HG02870 (cell line): Measurements from ENCODE around the gene SPECC1.
"Not testable (repeated sequence)": the region's sequence is repeated elsewhere in the genome, so short reads cannot be mapped to it uniquely, and the experiment has no call there.

Experiments
- ATAC-seq: cut with Tn5 transposase; IDR thresholded peaks from one replicate; pipeline ENCODE4 v1.9.1; 2021; ENCODE audit warnings: mild to moderate bottlenecking, moderate library complexity; ENCODE audit not compliant: unreplicated experiment

SPECC1 gene

DNA sequence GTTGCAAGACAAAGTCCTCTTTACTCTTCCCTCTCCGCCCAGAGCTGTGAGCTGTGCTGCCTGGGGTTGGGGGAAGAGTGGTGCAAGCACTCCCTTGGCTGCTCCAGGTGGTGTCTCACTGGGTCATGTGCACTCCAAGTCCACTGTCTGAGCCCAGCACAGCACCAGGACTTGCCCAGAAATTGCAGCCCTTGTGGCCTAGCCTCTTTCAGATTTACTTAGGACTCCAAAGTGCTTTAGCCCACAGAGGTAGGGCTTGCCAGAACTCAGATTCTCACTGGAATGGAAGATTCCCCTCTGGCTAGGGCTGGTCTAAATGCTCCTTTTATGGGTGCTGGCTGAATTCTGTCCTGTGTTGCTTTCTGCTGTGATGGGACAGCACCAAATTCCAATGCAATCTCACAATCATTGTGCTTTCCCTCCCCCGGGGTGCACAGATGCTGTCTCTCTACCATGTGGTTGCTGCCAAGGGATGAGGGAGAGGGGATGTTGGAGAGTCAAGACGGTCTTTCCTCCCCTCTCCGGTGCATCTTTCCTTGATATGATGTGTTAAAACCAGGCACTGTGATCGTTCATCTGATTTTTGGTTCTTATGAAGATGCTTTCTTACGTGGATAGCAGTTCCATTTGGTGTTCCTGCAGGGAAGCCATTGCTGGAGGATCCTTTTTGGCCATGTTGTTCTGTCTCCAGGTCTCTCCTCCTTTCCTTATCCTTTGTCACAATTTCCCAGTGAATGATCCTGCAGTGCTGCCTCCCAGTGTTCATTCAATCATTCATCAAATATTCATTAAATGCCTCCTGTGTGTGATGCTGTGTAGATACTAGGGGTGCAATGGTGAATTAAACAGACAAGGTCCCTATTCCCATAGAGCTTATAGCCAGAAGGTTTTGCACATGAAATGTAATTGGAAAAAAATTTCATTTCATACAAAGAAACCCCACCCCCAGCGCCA, 216.3 kb downstream of the SPECC1 start:
- no peak for ATAC-seq

DNA sequence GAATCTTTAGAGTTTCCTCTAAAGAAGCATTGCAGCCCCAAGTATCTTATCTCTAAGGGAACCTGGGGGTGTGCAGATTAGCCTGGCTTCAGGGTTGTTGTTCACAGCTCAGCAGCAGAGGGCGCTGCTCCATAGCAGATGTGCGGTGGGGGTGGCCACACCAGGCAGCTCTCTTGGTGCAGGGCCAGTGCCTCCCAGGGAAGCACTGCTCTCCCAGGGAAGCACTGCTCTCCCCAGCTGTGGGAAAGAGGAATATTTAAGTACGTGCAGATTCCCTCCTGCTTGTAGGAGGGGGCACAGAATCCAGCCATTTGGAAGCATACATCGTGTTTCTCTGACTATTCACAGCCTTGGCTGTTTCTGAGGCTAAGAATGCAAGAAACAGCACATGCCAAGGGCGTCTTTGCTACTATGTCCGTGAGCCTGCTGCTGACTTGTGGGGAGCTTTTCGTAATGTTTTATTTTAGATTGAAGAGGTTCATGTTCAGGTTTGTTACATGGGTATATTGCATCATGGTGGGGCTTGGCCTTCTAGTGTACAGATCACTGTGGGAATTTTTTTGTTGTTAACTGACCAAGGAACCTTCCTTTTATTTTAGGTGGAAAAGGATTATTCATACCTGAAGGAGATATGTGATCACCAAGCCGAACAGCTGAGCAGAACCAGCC, 217.8 kb downstream of the SPECC1 start:
- ATAC-seq = no peak

DNA sequence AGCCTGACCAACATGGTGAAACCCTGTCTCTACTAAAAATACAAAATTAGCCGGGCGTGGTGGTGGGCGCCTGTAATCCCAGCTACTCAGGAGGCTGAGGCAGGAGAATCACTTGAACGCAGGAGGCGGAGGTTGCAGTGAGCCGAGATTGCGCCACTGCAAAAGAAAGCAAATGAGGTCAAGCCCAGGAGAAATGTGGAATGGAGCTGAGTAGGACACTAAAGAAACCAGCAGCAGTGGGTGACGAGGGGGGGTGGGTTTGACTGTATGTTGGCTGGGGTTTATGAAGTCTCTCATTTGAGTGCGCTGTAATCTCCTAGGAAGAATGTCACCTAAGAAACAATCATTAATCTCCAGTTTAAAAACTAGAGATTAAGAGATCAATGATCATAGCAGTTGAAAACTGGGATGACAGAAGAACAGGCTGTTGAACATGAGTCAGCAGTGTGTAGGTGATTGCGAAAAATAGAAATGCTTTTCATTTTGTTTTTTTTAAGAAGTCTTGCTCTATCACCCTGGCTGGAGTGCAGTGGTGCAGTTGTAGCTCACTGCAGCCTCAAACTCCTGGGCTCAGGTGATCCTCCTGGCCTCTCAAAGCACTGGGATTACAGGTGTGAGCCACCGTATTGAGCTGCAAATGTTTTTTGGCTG, 218.7 kb downstream of the SPECC1 start:
- not testable (repeated sequence) for ATAC-seq

DNA sequence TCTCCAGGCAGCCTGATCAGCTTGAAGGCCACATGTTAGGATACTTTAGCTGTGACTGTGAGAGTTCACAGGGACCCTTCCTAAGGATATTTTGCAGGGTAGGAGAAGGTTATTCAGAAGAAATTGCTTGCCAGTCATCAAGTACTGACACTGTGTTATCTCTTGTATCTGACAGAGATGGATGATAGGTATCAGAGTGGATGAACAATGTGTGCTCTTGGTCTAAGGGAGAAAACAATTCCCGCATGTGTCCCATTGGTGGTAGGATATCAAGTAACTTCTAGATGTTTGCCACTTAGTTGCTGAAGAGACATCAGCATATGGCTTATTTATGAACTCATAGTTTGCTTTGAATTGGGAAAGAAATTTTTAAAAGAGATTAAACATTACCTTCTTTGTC, 219.3 kb downstream of the SPECC1 start:
- no peak for ATAC-seq

DNA sequence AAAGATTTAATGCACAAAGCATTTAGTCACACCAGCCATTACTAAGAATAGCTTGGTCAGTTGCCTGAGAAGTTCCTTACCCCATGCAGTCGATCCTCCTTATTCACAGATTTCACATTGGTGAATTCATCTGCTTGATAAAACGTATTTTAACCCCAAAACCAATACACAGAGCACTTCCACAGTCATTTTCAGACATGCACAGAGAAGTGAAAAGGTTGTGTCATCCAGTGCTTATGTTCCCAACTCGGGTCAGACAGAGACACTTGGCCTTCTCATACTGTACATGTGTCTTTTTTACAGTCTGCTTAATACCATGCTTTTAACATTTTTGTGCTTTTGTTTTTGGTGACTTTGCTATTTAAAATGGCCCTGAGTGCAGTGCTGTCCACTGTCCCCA, 219.7 kb downstream of the SPECC1 start:
- ATAC-seq = no peak

DNA sequence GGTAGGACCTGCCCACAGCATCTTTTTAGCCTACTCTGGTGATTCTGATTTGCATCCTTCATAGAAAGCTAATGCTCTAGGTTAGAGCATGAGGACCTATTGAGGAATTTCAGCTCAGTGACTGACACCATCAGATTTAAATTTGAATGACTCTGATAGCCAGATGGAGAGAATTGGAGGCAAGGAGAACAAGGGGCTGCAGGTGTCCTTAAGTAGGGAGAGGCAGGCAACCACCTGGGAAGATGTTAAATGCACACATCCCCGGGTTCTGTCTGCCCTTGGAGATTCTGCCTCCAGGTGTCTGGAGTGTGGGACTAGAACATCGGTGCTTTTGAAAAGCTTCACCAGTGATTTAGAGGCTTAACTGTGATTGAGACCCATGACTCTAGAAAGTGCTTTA, 221.8 kb downstream of the SPECC1 start:
- ATAC-seq = no peak

DNA sequence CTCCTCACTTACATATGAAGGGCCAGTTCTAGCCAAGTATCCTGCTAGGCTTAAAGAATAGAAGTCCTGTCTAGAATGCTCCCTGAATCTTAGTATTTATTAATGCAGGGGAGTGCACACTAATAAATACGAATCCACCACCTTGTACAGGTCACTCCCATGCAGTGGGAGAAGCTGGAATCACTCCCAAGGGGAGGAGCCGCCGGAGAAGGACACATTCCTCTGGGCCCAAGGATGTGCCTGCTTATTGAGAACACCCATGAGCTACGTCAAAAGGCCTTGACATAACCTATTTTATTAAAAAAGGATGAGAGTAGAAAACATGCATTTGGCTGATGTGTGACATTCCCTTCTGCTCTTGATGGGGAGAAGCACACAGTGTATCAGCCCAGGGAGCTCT, 223.5 kb downstream of the SPECC1 start:
- no peak for ATAC-seq

DNA sequence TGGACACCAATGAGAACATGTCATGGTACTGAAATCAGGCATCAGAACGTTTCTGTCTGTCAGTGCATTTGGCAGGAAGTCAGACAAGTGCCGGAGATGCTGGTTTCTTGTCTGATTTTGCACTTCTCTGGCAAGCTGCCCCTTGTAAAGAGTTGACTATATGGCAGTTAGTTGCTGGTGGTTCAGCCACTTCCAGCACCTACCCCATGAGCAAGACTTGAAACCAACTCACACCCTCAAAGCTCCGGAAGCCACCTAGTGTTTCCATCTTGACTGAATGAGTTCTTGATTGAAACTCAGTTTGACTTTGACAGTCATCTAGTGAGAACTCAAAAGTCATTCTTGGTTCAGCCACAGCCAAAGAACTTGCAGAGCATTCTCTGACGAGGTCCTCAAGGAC, 225.1 kb downstream of the SPECC1 start:
- ATAC-seq = no peak

DNA sequence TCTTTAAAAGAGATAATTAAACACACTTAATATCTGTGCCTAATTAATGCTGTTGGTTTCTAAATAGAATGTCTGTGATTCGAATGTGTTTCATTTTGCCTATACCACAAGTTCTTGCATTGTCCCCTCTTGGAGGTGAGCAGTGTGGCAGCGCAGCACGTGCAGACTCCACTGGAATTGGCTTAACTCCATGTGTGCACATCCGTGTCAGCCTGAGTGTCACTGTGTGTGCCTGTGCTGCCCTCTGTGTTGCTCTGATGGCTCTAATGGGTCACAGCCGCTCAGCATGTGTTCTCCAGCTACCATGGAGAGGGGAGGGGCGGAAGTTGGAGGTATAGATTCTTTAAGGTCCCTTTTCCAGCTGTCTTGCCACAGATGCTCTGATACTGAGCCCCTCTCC, 226.6 kb downstream of the SPECC1 start:
- no peak for ATAC-seq

DNA sequence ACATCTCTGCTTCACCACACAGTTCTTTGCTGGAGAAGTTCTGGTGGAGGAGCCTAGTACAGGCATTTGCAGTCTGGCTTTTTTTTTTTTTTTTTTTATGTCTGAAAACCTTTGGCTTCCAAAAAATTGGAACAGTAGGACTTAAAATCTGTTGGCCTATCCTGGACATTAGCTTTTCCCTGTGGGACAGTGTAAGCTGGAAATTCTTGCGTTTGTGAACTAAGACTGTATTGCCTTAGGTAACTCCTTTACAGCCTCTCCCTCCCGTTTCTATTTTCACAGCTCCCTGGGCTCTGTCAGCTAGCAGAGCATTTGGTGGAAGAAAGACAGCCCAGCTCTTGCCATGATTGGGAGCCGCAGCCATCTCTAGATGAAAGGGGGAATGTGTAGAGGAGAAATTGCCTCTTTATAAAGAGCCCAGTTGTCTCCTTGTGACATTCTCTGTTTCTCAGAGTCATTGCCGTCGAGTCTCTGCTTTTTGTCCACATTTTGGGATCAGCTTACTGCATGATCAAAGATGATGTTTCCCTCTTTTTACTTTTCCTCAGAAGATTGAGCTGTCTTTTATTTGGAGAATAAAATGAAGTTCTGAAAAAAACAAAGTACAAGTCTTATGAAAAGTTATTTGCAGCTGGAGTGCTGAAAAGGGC, 227.5 kb downstream of the SPECC1 start:
- no peak for ATAC-seq

DNA sequence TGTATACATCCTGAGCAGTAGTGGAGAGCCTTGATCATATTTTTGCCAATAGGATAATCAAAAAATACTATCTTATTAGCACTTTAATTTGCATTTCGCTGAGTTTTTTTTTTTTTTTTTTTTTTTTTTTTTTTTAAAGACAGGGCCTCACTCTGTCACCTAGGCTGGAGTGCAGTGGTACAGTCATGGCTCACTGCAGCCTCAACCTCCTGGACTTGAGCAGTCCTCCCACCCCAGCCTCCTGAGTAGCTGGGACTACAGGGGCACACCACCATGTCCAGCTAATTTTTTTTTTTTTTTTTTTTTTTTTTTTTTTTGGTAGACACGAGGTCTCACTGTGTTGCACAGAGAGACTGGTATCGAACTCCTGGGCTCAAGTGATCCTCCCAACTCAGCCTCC, 230.6 kb downstream of the SPECC1 start:
- not testable (repeated sequence) for ATAC-seq

DNA sequence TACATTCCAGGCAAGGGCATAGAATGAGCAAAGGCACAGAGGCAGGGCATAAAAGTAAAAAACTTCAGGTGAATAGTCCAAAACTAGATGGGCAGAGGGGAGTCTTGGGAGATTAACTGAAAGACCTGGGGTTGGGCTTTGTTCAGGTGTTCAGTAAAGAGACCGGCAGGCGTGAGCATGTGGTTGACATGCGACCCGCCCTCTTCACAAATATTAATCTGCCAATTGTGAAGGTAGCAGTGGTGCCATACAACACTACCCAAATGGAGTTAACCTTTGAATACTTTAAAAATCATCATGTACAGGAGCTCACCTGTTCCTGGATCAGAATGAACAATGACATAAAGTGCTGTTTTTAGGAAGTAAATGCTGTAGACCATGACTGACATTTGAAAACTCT, 232.7 kb downstream of the SPECC1 start:
- no peak for ATAC-seq

DNA sequence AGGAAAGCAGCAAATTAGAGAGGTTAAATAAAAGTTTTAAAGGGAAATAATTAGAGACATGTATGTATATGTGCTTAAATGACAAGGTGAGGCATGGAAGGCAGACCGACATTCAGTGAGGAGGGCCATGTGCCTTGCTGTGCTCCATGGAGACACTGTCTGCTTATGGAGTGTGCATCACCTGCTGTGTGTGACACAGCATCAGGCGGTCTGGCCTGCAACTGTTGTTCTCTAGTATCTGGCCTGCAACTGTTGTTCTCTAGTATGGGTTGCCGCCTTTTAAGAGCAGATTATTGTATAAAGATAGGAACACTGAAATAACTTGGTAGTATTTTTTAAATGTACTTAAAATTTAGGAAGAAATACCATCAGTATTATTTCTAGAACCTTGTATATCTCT, 233.1 kb downstream of the SPECC1 start:
- ATAC-seq = no peak

DNA sequence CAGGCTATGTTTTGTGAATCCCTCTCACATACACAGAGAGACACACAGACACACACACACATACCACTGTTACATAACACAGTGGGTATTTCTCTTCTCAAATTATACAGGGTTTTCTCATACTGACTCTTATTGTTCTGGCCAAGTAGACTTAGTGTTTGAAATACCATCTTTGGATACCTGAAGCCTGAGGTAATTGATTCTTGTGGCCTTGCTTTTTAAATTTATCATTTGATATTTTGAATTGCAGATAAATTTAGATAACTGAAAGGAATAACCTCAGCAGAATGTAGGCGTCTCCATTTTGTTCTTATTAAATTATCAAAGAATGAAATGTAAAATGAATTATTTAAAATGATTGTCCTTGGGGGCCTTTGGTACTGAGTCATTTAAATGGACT, 234.4 kb downstream of the SPECC1 start:
- no peak for ATAC-seq

DNA sequence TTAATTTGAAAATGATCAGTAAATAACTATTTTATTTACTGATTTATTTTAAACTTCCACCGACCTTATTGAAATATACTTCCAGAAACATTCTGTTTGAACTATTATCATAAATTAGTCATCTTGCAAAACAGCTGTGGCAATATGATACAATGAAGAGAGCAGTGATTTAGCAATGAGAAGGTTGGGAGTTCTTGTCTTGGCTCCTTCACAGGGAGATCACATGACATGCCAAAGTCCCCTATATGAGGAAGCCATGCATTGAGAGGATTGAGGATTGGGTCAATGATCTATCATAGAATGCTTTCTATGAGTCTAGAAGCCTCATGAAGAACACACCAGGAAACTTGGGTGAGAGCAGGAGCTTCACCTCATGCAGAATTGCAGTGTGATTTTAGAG, 235.5 kb downstream of the SPECC1 start:
- no peak for ATAC-seq

DNA sequence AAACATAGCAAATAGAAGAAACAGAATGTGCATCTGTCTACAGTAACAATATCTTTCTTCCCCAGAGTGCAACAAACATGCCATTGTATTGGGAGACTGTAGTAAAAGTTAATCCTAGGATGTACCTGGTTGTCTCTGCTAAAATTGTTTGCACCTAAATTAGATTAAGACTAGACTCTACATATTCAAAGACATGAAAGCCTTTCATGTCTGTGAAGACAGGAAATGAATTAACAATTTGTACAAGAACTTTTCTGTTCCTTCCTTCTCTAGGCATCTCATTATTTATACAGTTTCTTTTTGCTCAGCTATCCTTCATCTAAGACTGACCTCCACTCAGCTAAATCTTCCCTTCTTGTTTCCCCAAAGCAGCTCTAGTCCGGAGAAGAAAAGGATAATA, 237.5 kb downstream of the SPECC1 start:
- no peak for ATAC-seq

DNA sequence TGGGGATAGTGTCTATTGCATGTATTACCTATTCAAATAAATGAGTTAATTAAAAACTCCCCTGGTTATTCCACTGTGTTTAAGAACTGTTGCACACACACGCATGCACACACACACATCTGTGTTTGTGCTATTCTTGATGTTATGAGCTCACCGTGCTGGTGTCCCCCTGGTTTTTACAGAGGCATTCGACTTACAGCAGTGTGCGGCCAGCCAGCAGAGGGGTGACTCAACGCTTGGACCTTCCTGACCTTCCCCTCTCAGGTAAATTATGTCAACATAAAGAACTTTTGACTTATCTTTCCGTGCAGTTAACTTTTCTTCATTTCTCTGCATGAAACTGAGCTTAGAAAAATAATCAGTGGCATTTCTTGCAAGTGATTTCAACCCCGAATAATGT, 244.2 kb downstream of the SPECC1 start:
- ATAC-seq = no peak

DNA sequence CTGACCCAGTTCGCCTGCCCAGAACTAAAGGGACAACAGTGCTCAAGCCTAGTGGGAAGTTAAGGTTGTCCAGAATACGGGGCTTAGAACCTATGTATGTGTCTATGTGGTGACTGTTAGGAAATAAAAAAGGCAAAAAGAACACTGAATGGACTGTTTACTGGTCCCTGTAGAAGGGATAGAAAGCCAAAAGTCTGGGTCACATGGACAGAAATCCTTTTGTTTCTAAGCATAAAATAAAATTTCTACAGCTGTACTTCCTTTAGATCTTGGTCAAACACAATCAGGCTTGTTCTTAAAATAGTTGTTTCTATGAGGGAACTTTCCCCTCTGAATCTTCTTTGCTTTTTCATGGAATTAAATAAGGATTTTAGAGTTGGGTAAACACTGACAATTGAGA, 245.4 kb downstream of the SPECC1 start:
- ATAC-seq = no peak

DNA sequence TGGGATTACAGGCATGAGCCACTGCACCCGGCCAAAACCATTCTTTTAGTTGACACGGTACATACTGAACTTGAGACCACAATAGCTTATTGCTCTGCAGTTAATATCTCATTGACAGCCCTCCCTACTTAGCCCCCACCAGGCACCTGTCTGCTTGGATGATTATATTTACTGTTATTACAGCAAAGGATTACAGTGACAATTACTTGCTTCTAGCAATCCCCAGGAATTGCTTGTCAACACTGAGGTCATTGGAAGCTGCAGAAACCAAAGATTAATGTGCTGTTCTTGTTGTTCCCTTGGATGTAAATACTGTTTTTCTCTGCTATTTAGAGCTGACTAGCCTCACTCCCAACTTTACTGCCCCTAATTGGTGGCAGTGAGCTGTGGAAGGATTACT, 247.0 kb downstream of the SPECC1 start:
- ATAC-seq = no peak

DNA sequence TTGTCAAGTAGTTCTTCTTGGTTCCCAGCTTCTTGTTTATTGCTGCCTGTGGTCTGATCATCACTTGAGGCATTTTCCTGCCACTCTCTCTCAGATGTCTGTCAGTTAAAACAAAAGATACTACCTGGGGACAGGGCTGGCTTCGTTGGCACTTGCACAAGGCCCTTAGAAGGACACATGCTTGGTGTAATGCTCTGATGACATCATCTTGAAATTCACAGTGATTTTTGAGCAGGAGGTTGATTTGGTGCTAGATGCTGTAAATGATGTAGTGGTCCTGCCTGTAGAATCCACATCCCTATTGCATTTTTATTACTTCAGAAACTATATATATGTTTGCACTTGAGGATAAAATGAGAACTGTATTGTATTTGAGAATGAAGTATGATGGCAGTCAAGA, 247.8 kb downstream of the SPECC1 start:
- no peak for ATAC-seq

DNA sequence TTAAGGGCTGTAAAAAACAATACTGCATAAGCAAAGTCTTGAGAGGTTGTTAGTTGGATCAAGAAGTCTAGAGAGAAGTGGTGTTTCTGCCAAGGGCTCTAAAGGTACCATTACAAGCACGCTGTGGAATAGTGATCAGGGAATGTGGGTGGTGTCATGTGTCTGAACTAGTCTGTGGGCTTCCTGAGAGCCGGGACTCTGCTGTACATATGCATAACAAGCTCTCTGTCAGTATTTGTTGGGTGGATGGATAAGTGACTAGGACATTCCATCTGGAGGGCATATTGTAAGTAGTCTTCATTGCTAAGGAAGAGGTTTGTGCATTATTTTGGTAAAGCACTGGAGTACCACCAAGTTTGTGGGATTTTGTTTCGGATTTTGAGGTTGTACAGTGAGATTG, 248.6 kb downstream of the SPECC1 start:
- ATAC-seq = no peak
